Osteocyte (in vitro differentiated cells): Measurements from ENCODE around the gene NR4A1. TPM values are rescaled to one million over a fixed set of nuclear protein-coding genes. Genes with fewer than 3 reads are reported as not detected.

Experiments used
- DNase-seq: peaks from one replicate; pipeline ENCODE4 v3.0.0; 2021; ENCODE audit warnings: mixed read lengths; ENCODE audit not compliant: unreplicated experiment; ENCODE audit errors: extremely low spot score
- H3K27ac Mint-ChIP-seq: one replicate; pipeline ENCODE4 v1.8.0; 2021; ENCODE audit warnings: mild to moderate bottlenecking, mixed read lengths; ENCODE audit not compliant: unreplicated experiment
- H3K27me3 Mint-ChIP-seq: one replicate; pipeline ENCODE4 v1.8.0; 2021; ENCODE audit warnings: mixed read lengths; ENCODE audit not compliant: unreplicated experiment
- H3K36me3 Mint-ChIP-seq: one replicate; pipeline ENCODE4 v1.8.0; 2021; ENCODE audit warnings: mixed read lengths; ENCODE audit not compliant: unreplicated experiment
- H3K4me1 Mint-ChIP-seq: one replicate; pipeline ENCODE4 v1.8.0; 2021; ENCODE audit warnings: mixed read lengths; ENCODE audit not compliant: unreplicated experiment
- H3K4me3 Mint-ChIP-seq: one replicate; pipeline ENCODE4 v1.8.0; 2021; ENCODE audit warnings: mild to moderate bottlenecking, moderate library complexity, mixed read lengths; ENCODE audit not compliant: unreplicated experiment
- H3K9me3 Mint-ChIP-seq: one replicate; pipeline ENCODE4 v1.8.0; 2021; ENCODE audit warnings: mixed read lengths; ENCODE audit not compliant: unreplicated experiment
- total RNA-seq: library from RNA; stranded (reverse); gene quantifications from 2 replicates; pipeline ENCODE4 v1.2.1, GENCODE V29; 2021
- TF ChIP-seq, protein P1 (sequence below): fragments of 200-600 bp; sonication (generic); IDR thresholded peaks from 2 replicates; pipeline ENCODE4 v1.5.0; 2021; ENCODE audit warnings: antibody characterized with exemption, mild to moderate bottlenecking, moderate library complexity

Gene NR4A1
- total RNA-seq, 1 donor from 2014 or later: 13.0 TPM

GRCh38 chr12:52090291-52090690 lies 39.0 kb downstream of the NR4A1 start:
- H3K36me3 Mint-ChIP-seq: no peaks in the 10 kb centered on the region
- H3K9me3 Mint-ChIP-seq: no peaks in the 10 kb centered on the region
- no peak overlapping the region for H3K27ac Mint-ChIP-seq
- TF ChIP-seq, protein P1, sequence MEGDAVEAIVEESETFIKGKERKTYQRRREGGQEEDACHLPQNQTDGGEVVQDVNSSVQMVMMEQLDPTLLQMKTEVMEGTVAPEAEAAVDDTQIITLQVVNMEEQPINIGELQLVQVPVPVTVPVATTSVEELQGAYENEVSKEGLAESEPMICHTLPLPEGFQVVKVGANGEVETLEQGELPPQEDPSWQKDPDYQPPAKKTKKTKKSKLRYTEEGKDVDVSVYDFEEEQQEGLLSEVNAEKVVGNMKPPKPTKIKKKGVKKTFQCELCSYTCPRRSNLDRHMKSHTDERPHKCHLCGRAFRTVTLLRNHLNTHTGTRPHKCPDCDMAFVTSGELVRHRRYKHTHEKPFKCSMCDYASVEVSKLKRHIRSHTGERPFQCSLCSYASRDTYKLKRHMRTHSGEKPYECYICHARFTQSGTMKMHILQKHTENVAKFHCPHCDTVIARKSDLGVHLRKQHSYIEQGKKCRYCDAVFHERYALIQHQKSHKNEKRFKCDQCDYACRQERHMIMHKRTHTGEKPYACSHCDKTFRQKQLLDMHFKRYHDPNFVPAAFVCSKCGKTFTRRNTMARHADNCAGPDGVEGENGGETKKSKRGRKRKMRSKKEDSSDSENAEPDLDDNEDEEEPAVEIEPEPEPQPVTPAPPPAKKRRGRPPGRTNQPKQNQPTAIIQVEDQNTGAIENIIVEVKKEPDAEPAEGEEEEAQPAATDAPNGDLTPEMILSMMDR: no peak
- DNase-seq: no peak
- H3K4me3 Mint-ChIP-seq: no peak overlapping the region
- H3K27me3 Mint-ChIP-seq: peaks cover 47% of the 10 kb centered on the region
- no peaks in the 10 kb centered on the region for H3K4me1 Mint-ChIP-seq

- no peaks in the 10 kb centered on the region for H3K36me3 Mint-ChIP-seq
- DNase-seq: no peak
- TF ChIP-seq, protein P1: no peak
- H3K27me3 Mint-ChIP-seq: peaks cover 44% of the 10 kb centered on the region
- no peaks in the 10 kb centered on the region for H3K4me1 Mint-ChIP-seq
- H3K4me3 Mint-ChIP-seq: no peak overlapping the region
- no peaks in the 10 kb centered on the region for H3K9me3 Mint-ChIP-seq
- H3K27ac Mint-ChIP-seq: no peak overlapping the region
Observed at GRCh38 chr12:52091061-52091460, 39.8 kb downstream of the NR4A1 start.

GRCh38 chr12:52091869-52092268 lies 40.6 kb downstream of the NR4A1 start:
- H3K36me3 Mint-ChIP-seq: no peaks in the 10 kb centered on the region
- H3K27me3 Mint-ChIP-seq: peaks cover 44% of the 10 kb centered on the region
- DNase-seq: no peak
- no peaks in the 10 kb centered on the region for H3K9me3 Mint-ChIP-seq
- TF ChIP-seq, protein P1: no peak
- no peaks in the 10 kb centered on the region for H3K4me1 Mint-ChIP-seq
- no peak overlapping the region for H3K4me3 Mint-ChIP-seq
- H3K27ac Mint-ChIP-seq: no peak overlapping the region

GRCh38 chr12:52093346-52093745 lies 42.1 kb downstream of the NR4A1 start:
- H3K4me3 Mint-ChIP-seq: no peak overlapping the region
- no peaks in the 10 kb centered on the region for H3K9me3 Mint-ChIP-seq
- H3K4me1 Mint-ChIP-seq: no peaks in the 10 kb centered on the region
- peaks cover 53% of the 10 kb centered on the region for H3K27me3 Mint-ChIP-seq
- TF ChIP-seq, protein P1: no peak
- no peak overlapping the region for H3K27ac Mint-ChIP-seq
- H3K36me3 Mint-ChIP-seq: no peaks in the 10 kb centered on the region
- no peak for DNase-seq

DNA sequence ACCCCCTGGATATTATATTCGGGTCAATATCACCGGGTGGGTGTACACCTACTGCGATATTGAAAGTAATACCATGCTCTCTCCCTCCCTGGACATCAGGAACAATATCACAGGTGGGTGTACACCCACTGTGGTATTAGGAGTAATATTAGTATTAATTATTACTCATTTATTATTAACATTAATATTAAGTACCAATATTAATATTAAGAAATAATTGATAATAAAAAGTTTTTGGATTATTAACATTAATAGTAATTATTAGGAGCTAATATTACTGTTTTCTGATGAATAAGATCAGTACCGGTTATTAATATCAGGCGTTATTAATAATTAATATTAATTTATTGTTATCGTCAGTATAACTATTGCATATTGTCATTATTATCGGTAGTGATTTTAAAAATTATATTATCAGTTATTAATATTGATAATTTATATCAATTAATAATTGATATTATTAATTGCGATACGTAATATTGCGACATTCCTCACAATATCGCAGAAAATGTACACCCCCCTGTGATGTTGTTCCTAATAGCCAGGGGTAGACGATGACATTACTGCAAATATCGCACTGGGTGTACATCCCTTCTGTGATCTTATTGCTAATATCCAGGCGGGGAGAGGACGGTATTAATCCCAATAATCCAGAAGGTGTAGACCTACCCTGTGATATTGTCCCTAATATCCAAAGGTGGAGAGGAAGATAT lies 45.2 kb downstream of the NR4A1 start:
- TF ChIP-seq, protein P1: no peak
- no peaks in the 10 kb centered on the region for H3K9me3 Mint-ChIP-seq
- peaks cover 53% of the 10 kb centered on the region for H3K27me3 Mint-ChIP-seq
- H3K27ac Mint-ChIP-seq: no peak overlapping the region
- H3K36me3 Mint-ChIP-seq: no peaks in the 10 kb centered on the region
- DNase-seq: no peak
- H3K4me3 Mint-ChIP-seq: no peak overlapping the region
- H3K4me1 Mint-ChIP-seq: no peaks in the 10 kb centered on the region
